ENCODE data around the gene IFT81. TPM values are rescaled to one million over a fixed set of nuclear protein-coding genes. Genes with fewer than 3 reads are reported as not detected.
"Not testable (repeated sequence)": the region's sequence is repeated elsewhere in the genome, so short reads cannot be mapped to it uniquely, and the experiment has no call there.

IFT81 gene
- total RNA-seq, 2 experiments from 2014 or later: 1.7 to 2.4 TPM

DNA sequence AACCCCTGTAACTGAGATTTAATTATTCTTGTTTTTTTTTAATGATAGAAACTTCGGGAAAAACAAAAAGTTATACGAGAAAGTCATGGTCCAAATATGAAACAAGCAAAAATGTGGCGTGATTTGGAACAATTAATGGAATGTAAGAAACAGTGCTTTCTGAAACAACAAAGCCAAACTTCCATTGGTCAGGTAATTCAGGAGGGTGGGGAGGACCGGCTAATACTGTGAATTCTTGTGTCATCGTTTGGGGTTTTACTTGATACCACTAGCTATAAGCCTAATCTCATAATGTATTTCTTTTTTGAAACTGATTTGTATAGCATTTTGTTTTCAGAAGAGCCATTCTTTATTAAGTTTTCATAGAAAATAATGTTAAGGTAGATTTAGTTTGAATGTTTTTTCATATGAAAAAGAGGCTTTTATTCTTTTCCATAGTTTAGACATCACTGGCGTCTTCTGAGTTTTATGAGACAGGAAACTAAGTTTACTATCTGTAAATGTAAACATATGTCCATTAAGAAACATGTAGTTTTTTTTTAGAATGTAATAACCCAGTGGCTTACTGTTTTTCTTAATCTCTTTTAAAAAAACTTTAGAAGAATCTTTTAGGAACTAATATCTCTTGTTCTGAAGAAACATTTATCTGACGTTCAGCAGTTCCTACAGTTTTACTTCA, 94.0 kb downstream of the IFT81 start:
- POLR2A ChIA-PET: no interaction called here
- Mint-ChIP-seq H3K4me1 (no peaks in the 10 kb centered on the region), H3K4me3 (no peak overlapping the region), H3K27ac (no peak overlapping the region), H3K9me3 (peaks cover 1% of the 10 kb centered on the region), H3K36me3 (no peaks in the 10 kb centered on the region), H3K27me3 (no peaks in the 10 kb centered on the region)
- DNase-seq (no peak), ATAC-seq (ENCODE audit: low read depth) (no peak)

DNA sequence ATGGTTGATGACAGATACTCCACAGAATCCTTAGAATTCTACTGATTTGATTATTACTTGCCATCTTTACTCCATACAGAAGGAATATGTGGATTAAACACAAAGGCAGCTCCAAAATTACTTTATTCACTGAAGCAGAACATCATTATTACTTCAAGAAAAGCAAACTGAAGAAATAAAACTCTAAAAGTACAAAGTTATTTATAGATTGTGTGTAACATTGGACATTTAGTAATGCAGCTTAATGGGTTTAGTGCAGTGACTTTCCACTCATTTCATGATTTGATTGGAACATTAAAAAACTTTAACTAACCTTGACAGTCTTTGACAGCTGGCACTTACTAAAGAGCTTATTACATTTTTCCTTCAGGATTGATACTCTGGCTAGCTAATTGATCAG, 97.9 kb downstream of the IFT81 start:
- POLR2A ChIA-PET: no interaction called here
- no peak for ATAC-seq (ENCODE audit: low read depth)
- Mint-ChIP-seq H3K27ac (no peak overlapping the region), H3K4me1 (no peaks in the 10 kb centered on the region), H3K36me3 (no peaks in the 10 kb centered on the region), H3K27me3 (peaks cover 4% of the 10 kb centered on the region), H3K9me3 (no peaks in the 10 kb centered on the region), H3K4me3 (no peak overlapping the region)
- no peak for DNase-seq

DNA sequence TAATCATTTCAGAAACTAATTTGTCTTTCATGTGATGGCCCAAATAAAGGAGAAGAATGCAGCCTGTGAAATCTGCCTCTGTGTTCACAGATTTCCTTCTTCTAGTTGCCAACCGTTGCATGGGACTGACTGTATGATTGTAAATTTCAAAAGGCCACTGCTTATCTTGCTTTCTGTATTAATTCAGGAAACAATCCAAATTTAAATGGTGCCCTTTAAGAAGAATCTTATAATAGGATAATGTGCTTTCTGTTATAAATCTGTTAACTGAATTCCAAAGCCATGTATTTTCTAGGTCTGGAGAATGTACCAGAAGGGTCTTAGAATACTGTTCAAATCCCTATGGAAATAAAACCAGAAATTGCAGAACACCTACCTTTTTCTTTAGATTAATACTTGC, 98.3 kb downstream of the IFT81 start:
- no peaks in the 10 kb centered on the region for H3K9me3 Mint-ChIP-seq
- no peak for ATAC-seq (ENCODE audit: low read depth)
- peaks cover 4% of the 10 kb centered on the region for H3K27me3 Mint-ChIP-seq

DNA sequence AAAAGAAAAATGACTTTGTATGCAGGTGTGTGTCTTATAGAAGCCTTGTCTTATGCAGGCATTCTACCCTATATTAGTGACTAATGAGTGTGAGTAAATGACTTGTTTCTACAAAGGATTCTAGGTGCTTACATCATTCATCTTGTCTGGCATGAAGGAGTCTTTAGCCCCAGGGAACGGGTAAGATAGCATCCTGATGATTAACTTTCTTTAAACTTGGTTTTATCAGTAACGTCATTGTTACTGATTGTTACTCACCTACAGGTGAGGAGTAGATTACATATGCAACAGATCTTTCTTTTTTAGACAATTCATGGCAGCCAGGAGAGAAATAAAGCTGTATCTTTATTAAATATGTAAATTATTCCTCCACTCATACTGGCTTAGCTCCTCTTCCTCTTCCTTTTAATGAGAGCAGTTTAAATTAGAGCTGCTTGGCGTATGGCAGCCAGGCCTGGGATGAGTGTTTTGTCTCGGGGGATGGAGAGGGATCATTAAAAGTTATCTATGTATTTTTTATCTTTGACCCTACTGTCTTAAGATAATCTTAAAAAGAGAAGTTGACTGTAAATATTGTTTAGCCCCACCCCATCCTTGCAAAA, 99.7 kb downstream of the IFT81 start:
- ATAC-seq (ENCODE audit: low read depth) (no peak), DNase-seq (no peak)
- Mint-ChIP-seq H3K4me3 (no peak overlapping the region), H3K9me3 (no peaks in the 10 kb centered on the region), H3K36me3 (no peaks in the 10 kb centered on the region), H3K4me1 (no peaks in the 10 kb centered on the region), H3K27ac (no peak overlapping the region), H3K27me3 (peaks cover 10% of the 10 kb centered on the region)
- POLR2A ChIA-PET: no interaction called here

More for the DNA sequence above, 98.3 kb downstream of the IFT81 start:
- Mint-ChIP-seq H3K27ac (no peak overlapping the region), H3K36me3 (no peaks in the 10 kb centered on the region), H3K4me1 (no peaks in the 10 kb centered on the region), H3K4me3 (no peak overlapping the region)
- no peak for DNase-seq
- POLR2A ChIA-PET: no interaction called here

DNA sequence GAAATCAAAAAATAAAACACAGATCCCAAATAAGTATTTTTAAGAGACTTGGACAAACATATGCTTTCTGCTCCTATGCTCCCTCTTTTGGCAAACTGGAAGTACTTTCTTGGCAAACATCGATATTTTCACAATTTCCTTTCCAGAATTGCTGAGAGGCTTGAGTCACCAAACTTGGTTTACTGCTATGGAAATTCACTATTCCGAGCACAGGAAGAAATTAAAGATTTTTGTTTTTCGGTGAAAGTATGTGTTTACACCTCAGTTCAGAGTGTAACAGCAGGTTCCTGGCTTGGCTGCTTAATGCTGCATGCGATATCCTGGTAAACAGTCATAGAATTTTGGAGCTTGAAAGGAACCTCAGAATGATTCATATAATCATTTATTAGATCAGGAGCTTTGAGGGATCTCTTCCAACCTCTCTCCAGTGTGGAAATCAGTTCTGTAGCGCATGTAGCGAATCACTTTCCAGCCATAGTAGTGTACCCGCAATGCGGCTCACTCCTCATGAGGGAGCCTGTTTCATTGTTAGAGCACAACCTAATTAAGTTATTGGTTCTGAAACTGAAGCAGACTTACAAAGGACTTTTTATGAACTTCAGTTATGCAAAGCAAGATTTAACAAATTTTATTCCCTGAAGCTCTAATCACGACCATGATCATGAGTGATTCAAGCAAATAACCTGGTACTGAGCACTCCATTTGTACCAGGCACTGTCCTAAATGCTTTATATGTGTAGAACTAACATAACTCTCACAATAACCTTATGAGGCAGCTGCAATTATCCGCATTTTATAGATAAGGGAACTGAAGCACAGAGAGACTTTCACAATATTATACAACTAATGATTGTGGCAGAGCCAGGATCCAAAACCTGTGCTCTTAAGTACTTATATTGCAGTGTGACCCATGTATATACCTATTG, 100.5 kb downstream of the IFT81 start:
- no peaks in the 10 kb centered on the region for H3K36me3 Mint-ChIP-seq
- no peak overlapping the region for H3K4me3 Mint-ChIP-seq
- no peaks in the 10 kb centered on the region for H3K9me3 Mint-ChIP-seq
- H3K27me3 Mint-ChIP-seq: peaks cover 10% of the 10 kb centered on the region
- POLR2A ChIA-PET: no interaction called here
- DNase-seq (no peak), ATAC-seq (ENCODE audit: low read depth) (no peak)
- no peak overlapping the region for H3K27ac Mint-ChIP-seq
- H3K4me1 Mint-ChIP-seq: no peaks in the 10 kb centered on the region

DNA sequence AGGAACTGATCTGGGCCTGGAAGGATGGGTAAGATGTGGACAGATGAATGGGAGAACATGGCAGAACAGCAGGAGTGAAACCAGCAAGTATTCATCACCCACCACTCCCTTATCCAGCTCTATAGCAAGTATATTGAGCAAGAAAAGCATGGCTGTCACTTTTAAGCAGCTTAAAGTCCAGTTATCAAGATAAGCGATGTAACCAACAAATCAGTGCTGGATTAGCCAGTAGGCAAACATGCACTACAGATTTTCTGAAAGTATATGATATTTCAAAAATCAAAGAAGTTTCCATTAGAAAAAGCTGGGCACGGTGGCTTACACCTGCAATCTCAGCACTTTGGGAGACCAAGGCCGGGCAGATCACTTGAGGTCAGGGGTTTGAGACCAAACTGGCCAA, 103.0 kb downstream of the IFT81 start:
- DNase-seq (no peak), ATAC-seq (ENCODE audit: low read depth) (no peak)
- Mint-ChIP-seq H3K36me3 (no peaks in the 10 kb centered on the region), H3K27me3 (peaks cover 17% of the 10 kb centered on the region), H3K4me3 (no peak overlapping the region), H3K4me1 (no peaks in the 10 kb centered on the region), H3K9me3 (no peaks in the 10 kb centered on the region), H3K27ac (no peak overlapping the region)
- POLR2A ChIA-PET: interaction anchor here (0.6 kb wide), 2 partner anchors 31 to 61 kb away, joined by 3 to 6 read pairs; no protein-coding TSS in a partner anchor

DNA sequence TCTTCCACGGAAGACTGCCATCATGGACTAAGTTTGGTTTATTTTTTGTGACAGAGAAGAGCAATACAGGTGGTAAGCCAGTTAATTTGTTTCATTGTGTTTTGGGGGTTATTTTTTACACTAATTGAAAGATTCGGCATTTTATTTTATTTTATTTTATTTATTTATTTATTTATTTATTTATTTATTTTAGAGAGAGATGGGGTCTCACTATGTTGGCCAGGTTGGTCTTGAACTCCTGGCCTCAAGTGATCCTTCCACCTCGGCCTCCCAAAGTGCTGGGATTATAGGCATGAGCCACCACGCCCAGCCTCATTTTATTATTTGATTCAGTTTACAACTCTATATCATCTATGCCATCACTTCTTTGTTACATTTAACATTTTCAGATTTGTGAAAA, 104.2 kb downstream of the IFT81 start:
- DNase-seq; H3K27ac Mint-ChIP-seq; POLR2A ChIA-PET; ATAC-seq (ENCODE audit: low read depth); H3K4me1 Mint-ChIP-seq; H3K4me3 Mint-ChIP-seq; H3K36me3 Mint-ChIP-seq; H3K9me3 Mint-ChIP-seq: not testable (repeated sequence)
- peaks cover 19% of the 10 kb centered on the region for H3K27me3 Mint-ChIP-seq

DNA sequence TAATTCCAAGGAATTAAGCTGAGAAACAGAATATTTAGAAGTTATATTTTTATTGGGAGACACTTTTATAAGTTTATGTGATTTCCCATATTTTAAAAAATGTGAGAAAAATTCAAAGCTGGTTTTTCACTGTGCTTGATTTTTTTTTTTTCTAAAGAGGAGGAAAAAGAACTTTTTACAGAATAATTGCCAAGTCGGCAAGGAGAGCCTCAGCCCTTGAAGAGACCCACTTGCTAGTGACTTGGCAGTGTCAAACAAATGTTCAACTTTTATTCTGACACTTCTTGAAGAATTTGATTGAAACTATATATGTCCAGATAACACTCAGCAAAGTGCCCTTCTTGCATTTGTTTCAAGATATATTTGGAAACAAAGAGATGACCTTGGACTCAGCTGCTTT, 104.6 kb downstream of the IFT81 start:
- ATAC-seq (ENCODE audit: low read depth) (no peak), DNase-seq (no peak)
- peaks cover 23% of the 10 kb centered on the region for H3K27me3 Mint-ChIP-seq
- no peaks in the 10 kb centered on the region for H3K4me1 Mint-ChIP-seq
- H3K27ac Mint-ChIP-seq: no peak overlapping the region
- H3K4me3 Mint-ChIP-seq: no peak overlapping the region
- no peaks in the 10 kb centered on the region for H3K36me3 Mint-ChIP-seq
- POLR2A ChIA-PET: no interaction called here
- H3K9me3 Mint-ChIP-seq: no peaks in the 10 kb centered on the region

DNA sequence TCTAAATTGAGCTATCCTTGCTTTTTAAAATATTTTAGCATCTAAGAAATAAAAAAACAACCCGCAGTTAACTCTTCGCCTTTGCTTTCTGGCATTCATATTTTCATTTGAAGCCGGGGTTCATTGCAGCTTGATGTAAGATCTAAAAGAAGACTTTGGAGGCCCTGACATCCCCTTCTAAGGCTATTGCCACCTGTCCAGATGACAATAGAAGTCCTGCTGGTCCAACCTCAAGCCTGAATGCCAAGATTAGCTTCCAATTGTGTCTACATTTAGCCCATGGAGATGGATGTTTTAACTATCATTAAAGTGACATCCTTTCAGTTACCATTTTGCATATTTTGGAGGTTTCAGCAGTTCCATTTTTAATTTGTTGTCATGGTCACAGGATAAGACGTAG, 105.3 kb downstream of the IFT81 start:
- H3K4me3 Mint-ChIP-seq: no peak overlapping the region
- POLR2A ChIA-PET: no interaction called here
- H3K27ac Mint-ChIP-seq: no peak overlapping the region
- DNase-seq: no peak
- no peaks in the 10 kb centered on the region for H3K9me3 Mint-ChIP-seq
- peaks cover 26% of the 10 kb centered on the region for H3K27me3 Mint-ChIP-seq
- H3K36me3 Mint-ChIP-seq: no peaks in the 10 kb centered on the region
- no peaks in the 10 kb centered on the region for H3K4me1 Mint-ChIP-seq
- ATAC-seq (ENCODE audit: low read depth): no peak

DNA sequence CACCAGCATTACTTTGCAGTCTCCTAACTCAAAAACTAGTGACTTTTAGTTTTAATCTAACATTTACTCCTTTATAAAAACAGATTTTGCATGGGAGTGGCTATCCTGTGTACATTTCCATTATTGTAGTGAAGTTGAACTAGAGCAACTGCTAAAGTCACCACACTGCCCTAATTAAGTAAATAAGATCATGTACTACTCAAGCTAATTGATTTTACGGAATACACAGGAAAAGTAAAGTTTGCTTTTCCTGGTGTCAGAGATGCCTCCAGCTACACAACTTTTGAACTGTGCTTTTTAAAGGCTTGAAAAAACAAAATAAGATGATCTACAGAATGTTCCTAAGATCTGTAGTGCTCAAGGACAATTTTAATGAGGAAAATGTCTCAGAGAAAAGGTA, 106.5 kb downstream of the IFT81 start:
- Mint-ChIP-seq H3K4me3 (no peak overlapping the region), H3K9me3 (no peaks in the 10 kb centered on the region), H3K27ac (no peak overlapping the region), H3K27me3 (peaks cover 32% of the 10 kb centered on the region), H3K36me3 (no peaks in the 10 kb centered on the region), H3K4me1 (no peaks in the 10 kb centered on the region)
- DNase-seq: no peak
- no peak for ATAC-seq (ENCODE audit: low read depth)
- POLR2A ChIA-PET: no interaction called here

DNA sequence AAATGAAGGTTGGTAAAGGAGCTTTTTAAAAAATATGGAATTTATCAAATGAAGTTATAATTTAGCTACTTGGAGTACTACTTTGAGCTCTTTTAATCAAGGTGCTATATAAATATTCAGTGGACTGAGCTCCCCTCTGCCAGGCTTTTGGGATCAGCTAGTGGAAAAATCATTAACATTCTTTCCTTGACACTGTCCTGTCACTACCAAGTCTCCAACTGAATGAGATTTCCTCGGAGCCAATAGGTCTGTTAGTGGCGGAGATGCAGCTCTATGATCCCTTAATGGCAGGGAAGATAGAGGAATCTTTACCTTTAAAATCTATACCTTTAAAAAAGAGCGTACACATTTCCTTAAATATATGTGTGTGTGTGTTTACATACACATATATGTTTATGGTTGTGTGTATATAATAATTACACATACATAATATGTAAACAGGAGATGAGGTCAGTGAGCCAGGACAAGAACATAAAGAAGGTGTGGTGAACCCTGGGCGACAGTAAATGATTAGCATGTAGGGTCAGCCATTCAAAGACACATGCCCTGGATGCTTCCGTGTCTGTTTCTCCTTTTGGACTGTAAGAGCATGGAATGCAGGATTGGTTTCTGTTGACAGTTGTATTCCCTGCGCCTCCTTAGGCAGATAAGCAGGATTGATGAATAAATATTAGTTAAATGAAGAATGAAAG, 109.2 kb downstream of the IFT81 start:
- no peaks in the 10 kb centered on the region for H3K9me3 Mint-ChIP-seq
- H3K4me1 Mint-ChIP-seq: no peaks in the 10 kb centered on the region
- no peak for ATAC-seq (ENCODE audit: low read depth)
- H3K27ac Mint-ChIP-seq: no peak overlapping the region
- POLR2A ChIA-PET: no interaction called here
- peaks cover 26% of the 10 kb centered on the region for H3K27me3 Mint-ChIP-seq
- H3K4me3 Mint-ChIP-seq: no peak overlapping the region
- H3K36me3 Mint-ChIP-seq: no peaks in the 10 kb centered on the region
- no peak for DNase-seq

DNA sequence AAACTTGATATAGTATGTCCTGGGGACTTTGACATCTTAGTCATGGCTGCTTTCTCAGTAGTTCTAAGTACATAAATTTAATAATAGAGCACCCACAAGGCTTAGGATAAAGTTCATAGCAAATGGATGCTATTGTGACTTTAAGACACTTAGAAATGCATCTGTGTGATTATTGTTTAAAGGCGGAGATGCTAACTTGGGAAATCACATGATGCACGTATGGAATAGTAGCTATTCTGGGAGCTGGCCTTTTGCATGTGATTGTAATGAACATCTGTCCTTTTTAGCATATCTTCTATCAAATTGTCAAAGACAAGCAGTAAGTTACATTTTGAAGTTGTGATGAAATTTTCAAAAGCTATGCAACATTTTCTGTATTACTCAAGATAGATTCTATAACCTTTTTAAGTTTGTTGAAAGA, 110.2 kb downstream of the IFT81 start:
- H3K27ac Mint-ChIP-seq: no peak overlapping the region
- no peak for DNase-seq
- POLR2A ChIA-PET: no interaction called here

DNA sequence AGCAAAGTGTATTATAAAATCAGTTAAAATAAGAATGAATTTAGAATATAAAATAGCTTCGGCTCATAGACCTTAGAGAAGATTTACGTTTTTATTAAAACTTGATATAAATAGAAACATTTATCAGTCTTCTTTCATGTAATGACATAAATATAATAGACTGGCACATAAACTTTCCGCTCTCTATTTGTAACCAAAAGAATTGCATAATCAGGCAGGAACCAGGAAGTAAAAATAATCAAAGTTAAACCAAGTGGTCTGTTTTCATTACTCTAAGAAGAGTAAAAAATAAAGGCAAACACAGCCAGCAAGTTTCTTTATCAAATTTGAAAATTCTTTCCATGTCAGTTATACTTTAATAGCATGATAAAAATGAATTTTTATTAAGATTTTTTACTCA, 110.6 kb downstream of the IFT81 start:
- POLR2A ChIA-PET: no interaction called here

More for the DNA sequence above, 110.2 kb downstream of the IFT81 start:
- H3K9me3 Mint-ChIP-seq: no peaks in the 10 kb centered on the region
- ATAC-seq (ENCODE audit: low read depth): no peak
- H3K4me1 Mint-ChIP-seq: no peaks in the 10 kb centered on the region
- H3K36me3 Mint-ChIP-seq: no peaks in the 10 kb centered on the region
- no peak overlapping the region for H3K4me3 Mint-ChIP-seq
- peaks cover 26% of the 10 kb centered on the region for H3K27me3 Mint-ChIP-seq

More for the DNA sequence above, 110.6 kb downstream of the IFT81 start:
- Mint-ChIP-seq H3K4me3 (no peak overlapping the region), H3K27me3 (peaks cover 26% of the 10 kb centered on the region), H3K9me3 (no peaks in the 10 kb centered on the region), H3K36me3 (no peaks in the 10 kb centered on the region), H3K4me1 (no peaks in the 10 kb centered on the region), H3K27ac (no peak overlapping the region)
- ATAC-seq (ENCODE audit: low read depth): no peak
- DNase-seq: no peak

Measured in activated naive CD8-positive, alpha-beta T cell treated with anti-CD3 and anti-CD28 coated beads, Interleukin-2, amount 10 ng/mL, durations not matched to agents 7 days and 5 days (primary cell).